ENCODE measurements around the gene FAM135A.
"Not testable (repeated sequence)": the region's sequence is repeated elsewhere in the genome, so short reads cannot be mapped to it uniquely, and the experiment has no call there.

The FAM135A gene

DNA sequence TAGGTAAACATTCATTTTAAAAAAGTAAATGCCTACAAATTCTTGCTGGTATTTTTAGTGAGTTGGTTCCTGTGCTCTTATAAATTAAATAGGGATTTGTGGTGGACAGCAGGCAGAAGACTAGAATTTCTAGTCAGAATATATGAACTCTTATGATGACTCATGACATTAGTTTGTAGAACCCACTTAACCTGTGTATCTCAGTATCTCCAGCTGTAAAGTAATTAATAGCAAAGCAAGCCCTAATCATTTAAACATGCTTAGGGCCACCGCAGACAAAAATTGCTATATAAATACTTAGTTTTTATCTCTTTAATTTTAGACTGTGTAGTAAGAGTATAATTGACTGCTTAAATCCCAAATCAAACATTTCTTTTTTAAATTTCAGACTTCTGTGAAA is 2.4 kb downstream of the FAM135A start:
- no CpG with 5 or more reads among the region's 1 CpG for WGBS, 2 experiments (ENCODE audit: insufficient coverage in 2 of 2)
- no peak overlapping the region for H3K4me3 ChIP-seq (ENCODE audit: extremely low read depth, insufficient read depth, low read length, poor library complexity, severe bottlenecking)

DNA sequence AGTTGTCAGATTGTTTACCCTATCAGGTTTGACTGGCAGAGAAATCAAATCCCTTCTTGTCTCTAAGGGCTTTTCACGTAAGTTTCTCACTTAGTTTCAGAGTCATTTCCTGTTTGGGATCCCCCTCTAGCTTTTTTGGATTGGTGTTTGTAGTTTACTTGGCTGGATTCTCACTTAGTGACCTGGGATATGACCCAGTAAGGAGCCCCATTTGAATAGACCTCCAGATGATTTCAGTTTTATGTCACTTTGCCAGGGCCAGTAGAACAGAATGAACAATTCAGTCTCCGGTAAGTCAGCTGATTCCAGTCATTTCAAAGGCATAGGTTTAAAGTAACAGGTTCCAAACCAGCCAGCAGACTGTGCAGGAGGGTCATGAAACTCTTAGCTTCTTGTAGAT is 8.2 kb downstream of the FAM135A start:
- H3K36me3 ChIP-seq (ENCODE audit: control insufficient read depth, insufficient read depth, low read length) = peaks cover 19% of the 10 kb centered on the region
- no peak overlapping the region for H3K4me3 ChIP-seq (ENCODE audit: extremely low read depth, insufficient read depth, low read length, poor library complexity, severe bottlenecking)
- no peak overlapping the region for H3K27ac ChIP-seq (ENCODE audit: low read depth, low read length, severe bottlenecking)
- H3K9me3 ChIP-seq (ENCODE audit: control insufficient read depth, low read length) = no peaks in the 10 kb centered on the region
- 86 to 90% methylated on average over 2 of the region's 2 CpGs for WGBS, 2 experiments (ENCODE audit: insufficient coverage in 2 of 2)
- no peaks in the 10 kb centered on the region for H3K4me1 ChIP-seq (ENCODE audit: control insufficient read depth, insufficient read depth, low read length, poor library complexity, severe bottlenecking)

More for the DNA sequence above, 2.4 kb downstream of the FAM135A start:
- no peak overlapping the region for H3K27ac ChIP-seq (ENCODE audit: low read depth, low read length, severe bottlenecking)
- peaks cover 19% of the 10 kb centered on the region for H3K36me3 ChIP-seq (ENCODE audit: control insufficient read depth, insufficient read depth, low read length)
- no peaks in the 10 kb centered on the region for H3K9me3 ChIP-seq (ENCODE audit: control insufficient read depth, low read length)
- no peaks in the 10 kb centered on the region for H3K4me1 ChIP-seq (ENCODE audit: control insufficient read depth, insufficient read depth, low read length, poor library complexity, severe bottlenecking)

DNA sequence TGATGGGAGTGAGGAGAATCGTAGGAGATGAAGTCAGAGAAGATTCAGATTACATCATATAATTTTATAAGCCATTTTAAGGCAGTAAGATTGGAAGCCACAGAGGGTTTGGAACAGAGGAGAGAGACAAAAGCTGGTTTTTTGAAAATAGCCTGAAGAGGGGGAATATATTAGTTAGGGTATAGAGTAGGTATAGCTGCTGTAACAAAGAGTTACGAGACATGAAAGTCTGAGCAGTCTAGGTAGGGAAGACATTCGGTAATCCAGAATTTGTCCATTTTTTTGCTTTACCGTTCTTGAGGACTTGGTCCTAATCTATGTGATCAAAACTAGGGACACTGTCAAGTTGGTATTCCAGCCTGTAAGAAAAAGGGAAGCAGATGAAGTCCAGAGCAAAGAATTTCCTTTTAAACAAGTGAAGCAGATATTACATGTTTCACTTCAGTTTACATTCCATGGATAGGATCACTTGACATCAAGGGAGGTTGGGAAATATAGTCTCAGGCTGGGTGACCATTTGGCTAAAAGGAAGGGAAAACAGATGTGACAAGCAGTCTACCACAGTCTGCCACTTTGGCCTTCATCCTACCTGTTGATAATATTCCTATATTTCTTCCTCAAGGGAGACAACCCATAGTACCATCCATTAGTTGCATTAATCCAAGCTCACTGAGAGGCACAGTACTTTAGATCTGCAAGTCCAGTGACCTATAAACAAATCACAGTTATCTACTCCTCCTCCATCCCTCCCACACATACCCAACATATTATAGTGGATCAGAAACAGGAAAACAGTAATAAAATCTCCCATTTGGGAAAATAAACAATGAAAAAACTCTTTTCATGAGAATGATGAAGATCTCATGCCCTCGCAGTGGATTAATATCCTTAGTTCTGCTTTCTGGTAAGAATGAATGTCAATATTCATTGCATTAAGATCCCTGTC is 10.2 kb downstream of the FAM135A start:
- Histone ChIP-seq H3K27ac (ENCODE audit: low read depth, low read length, severe bottlenecking) (no peak overlapping the region), H3K4me3 (ENCODE audit: extremely low read depth, insufficient read depth, low read length, poor library complexity, severe bottlenecking) (no peak overlapping the region), H3K36me3 (ENCODE audit: control insufficient read depth, insufficient read depth, low read length) (peaks cover 6% of the 10 kb centered on the region), H3K9me3 (ENCODE audit: control insufficient read depth, low read length) (no peaks in the 10 kb centered on the region), H3K4me1 (ENCODE audit: control insufficient read depth, insufficient read depth, low read length, poor library complexity, severe bottlenecking) (no peaks in the 10 kb centered on the region)
- 86 to 87% methylated on average over 3 of the region's 5 CpGs for WGBS, 2 experiments (ENCODE audit: insufficient coverage in 2 of 2)

DNA sequence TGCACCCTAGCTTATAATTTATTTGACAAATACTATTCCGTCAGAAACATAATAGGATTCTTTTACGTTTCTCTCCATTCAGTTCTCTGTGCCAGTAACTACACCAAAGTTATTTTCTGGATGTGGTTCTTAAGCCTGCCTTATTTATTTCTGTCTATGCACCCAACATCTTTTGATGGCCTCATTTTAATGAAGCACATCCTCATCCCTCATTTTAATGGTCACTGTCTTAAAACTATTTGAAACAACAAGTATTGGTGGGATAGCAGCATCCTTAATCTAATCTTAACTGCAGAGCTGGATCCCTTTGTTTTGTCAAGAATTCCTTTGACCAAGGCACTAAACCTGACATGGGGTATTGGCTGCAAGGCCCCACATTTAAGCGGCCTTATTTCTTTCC is 11.0 kb downstream of the FAM135A start:
- Histone ChIP-seq H3K4me1 (ENCODE audit: control insufficient read depth, insufficient read depth, low read length, poor library complexity, severe bottlenecking) (no peaks in the 10 kb centered on the region), H3K9me3 (ENCODE audit: control insufficient read depth, low read length) (no peaks in the 10 kb centered on the region), H3K4me3 (ENCODE audit: extremely low read depth, insufficient read depth, low read length, poor library complexity, severe bottlenecking) (no peak overlapping the region), H3K27ac (ENCODE audit: low read depth, low read length, severe bottlenecking) (no peak overlapping the region), H3K36me3 (ENCODE audit: control insufficient read depth, insufficient read depth, low read length) (peaks cover 6% of the 10 kb centered on the region)
- WGBS, 2 experiments (ENCODE audit: insufficient coverage in 2 of 2) = 86 to 100% methylated on average over 1 to 3 of the region's 3 CpGs

DNA sequence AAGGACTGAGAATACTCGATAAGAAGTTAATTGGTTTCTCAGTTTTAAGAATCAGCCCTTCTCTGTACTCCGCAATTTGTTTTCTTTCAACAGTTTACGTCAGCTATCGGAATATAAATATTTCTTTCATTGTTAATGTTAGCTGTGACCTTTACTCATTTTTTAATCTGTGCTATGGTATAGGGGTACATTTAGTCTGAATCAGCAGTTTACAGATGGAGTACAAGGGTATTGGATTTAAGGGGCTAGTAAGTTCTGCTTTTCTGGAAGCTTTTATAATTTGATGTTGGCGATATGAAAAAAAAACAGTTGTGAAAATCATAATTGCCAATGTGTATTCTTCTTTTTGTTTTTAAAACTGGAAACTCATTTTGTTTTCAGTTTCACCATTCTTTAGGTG is 23.0 kb downstream of the FAM135A start:
- Histone ChIP-seq H3K36me3 (ENCODE audit: control insufficient read depth, insufficient read depth, low read length) (peaks cover 2% of the 10 kb centered on the region), H3K9me3 (ENCODE audit: control insufficient read depth, low read length) (no peaks in the 10 kb centered on the region), H3K4me1 (ENCODE audit: control insufficient read depth, insufficient read depth, low read length, poor library complexity, severe bottlenecking) (no peaks in the 10 kb centered on the region), H3K27ac (ENCODE audit: low read depth, low read length, severe bottlenecking) (no peak overlapping the region), H3K4me3 (ENCODE audit: extremely low read depth, insufficient read depth, low read length, poor library complexity, severe bottlenecking) (no peak overlapping the region)
- 86 to 96% methylated on average over 1 to 4 of the region's 5 CpGs for WGBS, 2 experiments (ENCODE audit: insufficient coverage in 2 of 2)

DNA sequence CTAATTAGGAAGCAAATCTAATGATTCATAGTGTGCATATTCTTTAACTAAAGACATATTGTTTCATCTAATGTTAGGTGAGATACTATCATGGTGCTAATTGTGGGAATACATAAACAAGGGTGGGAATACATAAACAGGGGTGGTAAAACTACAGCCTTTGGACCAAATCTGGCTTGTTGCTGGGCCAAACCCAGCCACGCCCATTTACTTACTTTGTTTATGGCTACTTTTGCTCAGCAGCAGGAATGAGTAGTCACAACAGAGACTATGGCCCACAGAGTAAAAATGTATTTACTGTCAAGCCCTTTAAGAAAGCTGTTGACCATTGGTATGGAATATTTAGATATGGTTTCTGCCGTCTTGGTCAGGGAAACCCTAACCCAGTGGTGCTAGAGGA is 31.7 kb downstream of the FAM135A start:
- Histone ChIP-seq H3K27ac (ENCODE audit: low read depth, low read length, severe bottlenecking) (no peak overlapping the region), H3K4me3 (ENCODE audit: extremely low read depth, insufficient read depth, low read length, poor library complexity, severe bottlenecking) (no peak overlapping the region), H3K36me3 (ENCODE audit: control insufficient read depth, insufficient read depth, low read length) (peaks cover 15% of the 10 kb centered on the region), H3K4me1 (ENCODE audit: control insufficient read depth, insufficient read depth, low read length, poor library complexity, severe bottlenecking) (no peaks in the 10 kb centered on the region), H3K9me3 (ENCODE audit: control insufficient read depth, low read length) (no peaks in the 10 kb centered on the region)
- WGBS, 2 experiments (ENCODE audit: insufficient coverage in 2 of 2) = 94 to 100% methylated on average over 1 to 2 of the region's 2 CpGs

DNA sequence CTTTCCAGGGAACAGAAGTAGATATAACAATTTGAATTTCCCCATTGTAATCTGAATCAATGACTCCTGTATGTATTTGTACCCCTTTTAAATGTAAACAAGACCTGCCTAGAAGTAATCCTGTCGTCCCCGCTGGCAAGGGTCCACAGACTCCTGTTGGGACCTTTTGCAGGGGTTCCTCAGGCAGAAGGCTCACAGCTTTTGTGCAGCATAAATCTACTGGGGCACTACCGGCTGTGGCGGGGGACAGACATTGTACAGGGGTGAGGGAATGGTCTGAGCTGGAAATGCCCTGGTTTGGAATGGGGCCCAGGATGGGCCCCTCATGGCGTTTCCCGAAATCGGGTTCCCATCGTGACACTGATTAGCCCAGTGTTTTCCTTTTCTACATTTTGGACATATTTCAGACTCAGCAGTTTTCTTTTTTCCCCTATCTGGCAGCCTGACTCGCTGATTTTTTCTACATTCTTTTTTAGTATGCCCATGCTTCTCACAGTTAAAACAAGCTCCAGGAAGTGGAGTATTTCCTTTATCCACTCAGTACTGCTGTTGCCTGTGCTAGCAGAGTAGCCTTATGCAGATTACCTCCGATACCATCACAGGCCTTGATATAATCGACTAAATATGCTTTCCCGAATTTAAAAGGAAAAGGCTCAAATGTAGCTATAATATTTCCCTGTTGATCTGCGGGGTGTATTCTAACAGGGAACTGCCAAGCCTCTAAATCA is 34.2 kb downstream of the FAM135A start:
- H3K4me3 ChIP-seq (ENCODE audit: extremely low read depth, insufficient read depth, low read length, poor library complexity, severe bottlenecking); H3K4me1 ChIP-seq (ENCODE audit: control insufficient read depth, insufficient read depth, low read length, poor library complexity, severe bottlenecking); H3K9me3 ChIP-seq (ENCODE audit: control insufficient read depth, low read length); H3K27ac ChIP-seq (ENCODE audit: low read depth, low read length, severe bottlenecking): not testable (repeated sequence)
- H3K36me3 ChIP-seq (ENCODE audit: control insufficient read depth, insufficient read depth, low read length) = peaks cover 15% of the 10 kb centered on the region
- WGBS, 2 experiments (ENCODE audit: insufficient coverage in 2 of 2) = 92 to 93% methylated on average over 6 to 10 of the region's 13 CpGs

DNA sequence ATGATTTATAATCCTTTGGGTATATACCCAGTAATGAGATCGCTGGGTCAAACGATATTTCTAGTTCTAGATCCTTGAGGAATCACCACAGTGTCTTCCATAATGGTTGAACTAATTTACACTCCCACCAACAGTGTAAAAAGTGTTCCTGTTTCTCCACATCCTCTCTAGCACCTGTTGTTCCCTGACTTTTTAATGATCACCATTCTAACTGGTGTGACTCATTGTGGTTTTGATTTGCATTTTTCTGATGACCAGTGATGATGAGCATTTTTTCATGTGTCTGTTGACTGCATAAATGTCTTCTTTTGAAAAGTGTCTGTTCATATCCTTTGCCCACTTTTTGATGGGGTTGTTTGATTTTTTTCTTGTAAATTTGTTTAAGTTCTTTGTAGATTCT is 40.6 kb downstream of the FAM135A start:
- 93 to 94% methylated on average over 2 of the region's 2 CpGs for WGBS, 2 experiments (ENCODE audit: insufficient coverage in 2 of 2)

DNA sequence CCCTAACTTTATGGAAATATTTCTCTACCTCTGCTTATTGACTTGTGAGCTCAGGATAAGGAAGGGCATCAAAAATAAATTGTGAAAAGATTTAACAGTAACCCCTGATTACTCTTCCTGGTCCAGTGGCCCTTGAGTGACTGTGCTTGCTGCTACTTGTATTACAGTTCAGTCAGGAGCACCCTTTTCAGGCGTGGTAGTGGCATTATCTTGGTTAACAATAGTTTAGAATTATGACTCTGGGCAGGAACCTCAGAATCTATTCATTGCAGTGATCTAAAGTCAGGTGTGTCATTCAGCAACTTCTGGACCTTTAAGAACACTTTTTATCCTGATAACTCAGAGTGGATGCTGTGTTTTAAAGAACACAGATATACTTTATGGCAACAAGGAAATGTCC is 43.4 kb downstream of the FAM135A start:
- 83% methylated on average over 1 of the region's 1 CpG; no CpG with 5 or more reads in 1 of the 2 experiments for WGBS, 2 experiments (ENCODE audit: insufficient coverage in 2 of 2)
- H3K27ac ChIP-seq (ENCODE audit: low read depth, low read length, severe bottlenecking) = no peak overlapping the region
- H3K36me3 ChIP-seq (ENCODE audit: control insufficient read depth, insufficient read depth, low read length) = no peaks in the 10 kb centered on the region

More for the DNA sequence above, 40.6 kb downstream of the FAM135A start:
- not testable (repeated sequence) for H3K4me3 ChIP-seq (ENCODE audit: extremely low read depth, insufficient read depth, low read length, poor library complexity, severe bottlenecking); H3K9me3 ChIP-seq (ENCODE audit: control insufficient read depth, low read length); H3K36me3 ChIP-seq (ENCODE audit: control insufficient read depth, insufficient read depth, low read length); H3K4me1 ChIP-seq (ENCODE audit: control insufficient read depth, insufficient read depth, low read length, poor library complexity, severe bottlenecking); H3K27ac ChIP-seq (ENCODE audit: low read depth, low read length, severe bottlenecking)

DNA sequence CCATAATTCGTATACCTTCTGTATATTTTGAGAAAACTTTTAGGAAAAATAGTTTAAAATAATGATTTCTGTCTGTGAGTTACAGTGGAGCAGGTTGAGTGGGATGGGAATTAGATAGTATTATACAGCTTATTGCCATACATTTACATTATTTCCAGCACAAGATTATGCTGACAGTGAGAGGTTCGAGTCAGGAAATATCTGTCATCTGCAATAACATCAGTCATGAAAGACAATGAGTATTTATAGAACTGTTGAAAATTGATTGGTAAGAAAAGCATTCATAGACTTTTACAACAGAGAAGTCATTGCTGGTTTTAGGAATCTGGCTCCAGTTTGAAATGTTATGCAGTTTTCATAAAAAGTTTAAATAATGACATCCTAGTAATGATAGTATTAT is 45.9 kb downstream of the FAM135A start:
- H3K27ac ChIP-seq (ENCODE audit: low read depth, low read length, severe bottlenecking) = no peak overlapping the region
- WGBS, 2 experiments (ENCODE audit: insufficient coverage in 2 of 2) = no CpG with 5 or more reads among the region's 2 CpGs
- no peak overlapping the region for H3K4me3 ChIP-seq (ENCODE audit: extremely low read depth, insufficient read depth, low read length, poor library complexity, severe bottlenecking)
- H3K9me3 ChIP-seq (ENCODE audit: control insufficient read depth, low read length) = no peaks in the 10 kb centered on the region
- H3K4me1 ChIP-seq (ENCODE audit: control insufficient read depth, insufficient read depth, low read length, poor library complexity, severe bottlenecking) = no peaks in the 10 kb centered on the region
- H3K36me3 ChIP-seq (ENCODE audit: control insufficient read depth, insufficient read depth, low read length) = no peaks in the 10 kb centered on the region

More for the DNA sequence above, 43.4 kb downstream of the FAM135A start:
- H3K9me3 ChIP-seq (ENCODE audit: control insufficient read depth, low read length) = no peaks in the 10 kb centered on the region
- H3K4me3 ChIP-seq (ENCODE audit: extremely low read depth, insufficient read depth, low read length, poor library complexity, severe bottlenecking) = no peak overlapping the region
- H3K4me1 ChIP-seq (ENCODE audit: control insufficient read depth, insufficient read depth, low read length, poor library complexity, severe bottlenecking) = no peaks in the 10 kb centered on the region

DNA sequence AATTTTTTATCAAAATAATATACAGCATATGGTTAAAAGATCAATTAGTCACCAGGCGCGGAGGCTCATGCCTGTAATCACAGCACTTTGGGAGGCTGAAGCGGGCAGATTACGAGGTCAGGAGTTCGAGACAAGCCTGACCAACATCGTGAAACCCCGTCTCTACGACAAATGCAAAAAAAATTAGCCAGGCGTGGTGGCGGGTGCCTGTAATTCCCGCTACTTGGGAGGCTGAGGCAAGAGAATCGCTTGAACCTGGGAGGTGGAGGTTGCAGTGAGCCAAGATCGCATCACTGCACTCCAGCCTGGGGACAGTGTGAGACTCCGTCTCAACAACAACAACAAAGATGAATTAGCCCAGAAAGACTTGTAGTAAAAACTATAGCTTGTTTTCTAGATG is 46.4 kb downstream of the FAM135A start:
- not testable (repeated sequence) for H3K4me1 ChIP-seq (ENCODE audit: control insufficient read depth, insufficient read depth, low read length, poor library complexity, severe bottlenecking); H3K4me3 ChIP-seq (ENCODE audit: extremely low read depth, insufficient read depth, low read length, poor library complexity, severe bottlenecking)
- 87 to 97% methylated on average over 11 to 12 of the region's 14 CpGs for WGBS, 2 experiments (ENCODE audit: insufficient coverage in 2 of 2)

More for the DNA sequence above, 46.4 kb downstream of the FAM135A start:
- not testable (repeated sequence) for H3K27ac ChIP-seq (ENCODE audit: low read depth, low read length, severe bottlenecking); H3K36me3 ChIP-seq (ENCODE audit: control insufficient read depth, insufficient read depth, low read length); H3K9me3 ChIP-seq (ENCODE audit: control insufficient read depth, low read length)
